B cell (primary cell): ENCODE data around the gene FLNB. TPM values are rescaled to one million over a fixed set of nuclear protein-coding genes. Genes with fewer than 3 reads are reported as not detected.

Experiments
- ATAC-seq: fragments of 200-7000 bp; cut with Tn5 transposase; one replicate; pipeline ENCODE4 v1.10.0; 2021; ENCODE audit warnings: low read depth, mild to moderate bottlenecking, moderate number of reproducible peaks, moderate library complexity
- CTCF ChIA-PET: fragments of 350-600 bp; sonication (Branson Sonifier 250); formaldehyde crosslinking; loops from one replicate; lab custom pipeline; 2021; ENCODE audit warnings: antibody characterized with exemption, inconsistent platforms; lab: Charles Lee
- POLR2A ChIA-PET: fragments of 350-600 bp; sonication (Branson Sonifier 250); formaldehyde crosslinking; loops from one replicate; lab custom pipeline; 2021; ENCODE audit warnings: antibody characterized with exemption; lab: Charles Lee
- DNase-seq: peaks from one replicate; pipeline ENCODE4 v3.0.0; 2013
- H2AFZ ChIP-seq: 2 replicates; pipeline ENCODE4 v1.6.1; 2012; ENCODE audit warnings: mild to moderate bottlenecking, low read depth, low read length; ENCODE audit not compliant: insufficient read depth, poor library complexity, severe bottlenecking
- H3K27ac ChIP-seq, 2 donors: 1 replicate in 1 of 2; 2 replicates in 1 of 2; pipeline ENCODE4 v1.5.1; 2012 to 2013; ENCODE audit warnings: low read length in 2 of 2, mild to moderate bottlenecking in 2 of 2, moderate library complexity in 1 of 2
- H3K27me3 ChIP-seq, 4 experiments: fragments of 200-600 bp in 1 of 4; sonication (generic) in 1 of 4; replicated peaks in 1 of 4; 1 replicate in 2 of 4; 2 replicates in 2 of 4; pipeline versions ENCODE4 v1.6.1 to v1.7.0; 2013 to 2016; ENCODE audit warnings: low read length in 3 of 4, mild to moderate bottlenecking in 2 of 4, mixed read lengths in 1 of 4, moderate library complexity in 1 of 4; ENCODE audit not compliant: insufficient read depth in 4 of 4, control insufficient read depth in 3 of 4; ENCODE audit errors: control extremely low read depth in 1 of 4
- H3K36me3 ChIP-seq, 2 experiments: replicated peaks in 1 of 2; 1 replicate in 1 of 2; 2 replicates in 1 of 2; pipeline versions ENCODE4 v1.6.1 to v1.7.1; 2013; ENCODE audit warnings: low read length in 1 of 2; ENCODE audit not compliant: insufficient read depth in 2 of 2, control insufficient read depth in 1 of 2; ENCODE audit errors: control extremely low read depth in 1 of 2, extremely low read depth in 1 of 2
- H3K4me1 ChIP-seq, 2 donors: fragments of 200-600 bp in 1 of 2; sonication (generic) in 1 of 2; 1 replicate in 1 of 2; 2 replicates in 1 of 2; pipeline versions ENCODE4 v1.5.1 to v1.6.1; 2013 to 2017; ENCODE audit warnings: low read length in 2 of 2; ENCODE audit not compliant: control insufficient read depth in 2 of 2, insufficient read depth in 2 of 2
- H3K4me2 ChIP-seq: replicated peaks from 2 replicates; pipeline ENCODE3; 2012; ENCODE audit warnings: mild to moderate bottlenecking, low read depth, low read length; ENCODE audit not compliant: poor library complexity, severe bottlenecking
- H3K4me3 ChIP-seq, 5 experiments: fragments of 200-600 bp in 1 of 5; sonication (generic) in 1 of 5; 1 replicate in 3 of 5; 2 replicates in 2 of 5; pipeline versions ENCODE4 v1.5.1 to v1.7.0; 2011 to 2016; ENCODE audit warnings: low read length in 4 of 5, mild to moderate bottlenecking in 4 of 5, low read depth in 2 of 5, control low read depth in 1 of 5, moderate library complexity in 1 of 5; ENCODE audit not compliant: insufficient read depth in 1 of 5; ENCODE audit errors: control extremely low read depth in 1 of 5, extremely low read depth in 1 of 5
- H3K79me2 ChIP-seq: fragments of 200-600 bp; sonication (generic); one replicate; pipeline ENCODE4 v1.6.0; 2016; ENCODE audit warnings: low read length; ENCODE audit not compliant: control insufficient read depth, insufficient read depth
- H3K9ac ChIP-seq: fragments of 200-600 bp; sonication (generic); 2 replicates; pipeline ENCODE4 v1.6.1; 2017; ENCODE audit warnings: mild to moderate bottlenecking, low read length, moderate library complexity
- H3K9me3 ChIP-seq, 3 donors: one replicate each; pipeline versions ENCODE4 v1.6.1 to v1.7.1; 2013; ENCODE audit warnings: low read length in 2 of 3; ENCODE audit not compliant: control insufficient read depth in 2 of 3, insufficient read depth in 1 of 3; ENCODE audit errors: control extremely low read depth in 1 of 3
- H4K20me1 ChIP-seq: 2 replicates; pipeline ENCODE4 v1.6.0; 2012; ENCODE audit warnings: mild to moderate bottlenecking, low read length; ENCODE audit not compliant: insufficient read depth, control insufficient read depth, poor library complexity, severe bottlenecking
- H3K27ac Mint-ChIP-seq: one replicate; pipeline ENCODE4 v1.8.0; 2021; ENCODE audit warnings: mixed read lengths
- H3K27me3 Mint-ChIP-seq: one replicate; pipeline ENCODE4 v1.8.0; 2021; ENCODE audit warnings: mixed read lengths
- H3K4me1 Mint-ChIP-seq: one replicate; pipeline ENCODE4 v1.8.0; 2021; ENCODE audit warnings: mixed read lengths
- H3K4me3 Mint-ChIP-seq: one replicate; pipeline ENCODE4 v1.8.0; 2021; ENCODE audit warnings: mixed read lengths
- H3K9me3 Mint-ChIP-seq: one replicate; pipeline ENCODE4 v1.8.0; 2022; ENCODE audit warnings: mixed read lengths; ENCODE audit not compliant: insufficient read depth
- CTCF ChIP-seq: fragments of 200-600 bp; IDR thresholded peaks from one replicate; pipeline ENCODE4 v1.8.0; 2022; ENCODE audit warnings: antibody characterized with exemption, mild to moderate bottlenecking
- EZH2 ChIP-seq: IDR thresholded peaks from 2 replicates; pipeline ENCODE4 v1.6.1; 2012; ENCODE audit warnings: borderline replicate concordance, low read depth, mild to moderate bottlenecking, moderate library complexity, low read length; ENCODE audit not compliant: insufficient read depth, poor library complexity, severe bottlenecking
- WGBS: methylation state at CpG from one replicate; pipeline ENCODE4 v1.1.5; 2013; ENCODE audit warnings: missing lambda C conversion rate; ENCODE audit not compliant: insufficient coverage; 5-methylcytosine and 5-hydroxymethylcytosine counted together
- intact Hi-C: fragments of 100-400 bp; cut with micrococcal nuclease; formaldehyde crosslinking; loops from one replicate; pipeline ENCODE4 v1.10.0; 2022
- polyA plus RNA-seq: library from polyadenylated mRNA; depleted of rRNA; stranded (reverse); fragments of >200 nt; gene quantifications from 2 replicates; pipeline ENCODE4 v1.2.3, GENCODE V29; 2012
- total RNA-seq, 2 donors: library from RNA; stranded (reverse); fragments of 120-200 nt in 1 of 2; gene quantifications; 1 replicate in 1 of 2; 2 replicates in 1 of 2; pipeline versions ENCODE4 v1.2.3 to v1.2.4, GENCODE V29; 2013 to 2022

Gene FLNB
- total and polyA plus RNA-seq, 2 donors (not counting 1 experiment from before 2014, with no cell fraction given) = 25.5 to 28.3 TPM

GRCh38 chr3:58038675-58039292 lies 30.6 kb downstream of the FLNB start:
- Mint-ChIP-seq H3K27me3 (no peaks in the 10 kb centered on the region), H3K9me3 (no peaks in the 10 kb centered on the region), H3K27ac (no peak overlapping the region), H3K4me3 (no peak overlapping the region), H3K4me1 (peaks cover 53% of the 10 kb centered on the region)
- ChIA-PET POLR2A (interaction anchor here (0.6 to 0.7 kb wide), 2 partner anchors 248 to 482 kb away, joined by 3 to 4 read pairs; no protein-coding TSS in a partner anchor), CTCF (interaction anchor here (0.6 to 1.1 kb wide), 3 partner anchors 24 to 177 kb away, joined by 3 read pairs; no protein-coding TSS in a partner anchor)
- Histone ChIP-seq H3K27me3 (no peaks in the 10 kb centered on the region), H3K36me3 (no peaks in the 10 kb centered on the region), H3K9ac (no peak overlapping the region), H3K9me3 (no peaks in the 10 kb centered on the region), H3K4me3 (no peak overlapping the region), H3K27ac (no peak overlapping the region), H4K20me1 (peaks cover 28% of the 10 kb centered on the region), H3K4me2 (peak overlapping the region; percentile 6), H3K4me1 (peaks cover 41 to 44% of the 10 kb centered on the region in 2 donors), H2AFZ (no peak overlapping the region), H3K79me2 (peaks cover 69% of the 10 kb centered on the region)
- ATAC-seq (no peak), DNase-seq (peak; percentile 23)
- TF ChIP-seq CTCF (no peak), EZH2 (no peak)
- WGBS = 51% methylated on average over 4 of the region's 8 CpGs
- intact Hi-C loops = no loop called here

GRCh38 chr3:58039601-58040000 lies 31.4 kb downstream of the FLNB start:
- no peak for TF ChIP-seq CTCF
- no peak for TF ChIP-seq EZH2
- no peaks in the 10 kb centered on the region for H3K27me3 Mint-ChIP-seq
- DNase-seq (no peak), ATAC-seq (no peak)
- no peaks in the 10 kb centered on the region for H3K27me3 ChIP-seq
- 60% methylated on average over 2 of the region's 2 CpGs for WGBS
- H3K79me2 ChIP-seq = peaks cover 77% of the 10 kb centered on the region
- ChIA-PET CTCF (interaction anchor here (0.9 kb wide), 1 partner anchor 42 kb away, joined by 3 read pairs; no protein-coding TSS in a partner anchor), POLR2A (interaction anchor here (0.7 kb wide), 1 partner anchor 483 kb away, joined by 4 read pairs; no protein-coding TSS in a partner anchor)
- peaks cover 52% of the 10 kb centered on the region for H3K4me1 Mint-ChIP-seq
- no peak overlapping the region for H3K4me3 ChIP-seq
- H3K27ac Mint-ChIP-seq = no peak overlapping the region
- H3K36me3 ChIP-seq = no peaks in the 10 kb centered on the region
- H4K20me1 ChIP-seq = peaks cover 32% of the 10 kb centered on the region
- no peaks in the 10 kb centered on the region for H3K9me3 Mint-ChIP-seq
- intact Hi-C loops = no loop called here
- no peak overlapping the region for H2AFZ ChIP-seq
- H3K9ac ChIP-seq = no peak overlapping the region
- H3K4me3 Mint-ChIP-seq = no peak overlapping the region
- H3K9me3 ChIP-seq = no peaks in the 10 kb centered on the region
- H3K4me2 ChIP-seq = peak overlapping the region; percentile 6
- peaks cover 38 to 40% of the 10 kb centered on the region in 2 donors for H3K4me1 ChIP-seq
- no peak overlapping the region for H3K27ac ChIP-seq
